Testis (tissue), 2 donors: Measurements from ENCODE around the gene GRM8.

Experiments used
- POLR2A ChIP-seq: fragments of 450-650 bp; IDR thresholded peaks from one replicate; pipeline ENCODE4 v1.6.1; 2017; ENCODE audit warnings: antibody characterized with exemption, mild to moderate bottlenecking, moderate library complexity
- TF ChIP-seq, protein P1 (sequence below), 3 experiments: fragments of 450-650 bp in 2 of 3; fragments of 200-600 bp in 1 of 3; sonication (generic) in 1 of 3; IDR thresholded peaks; one replicate each; pipeline ENCODE4 v1.5.1; 2016 to 2019; ENCODE audit warnings: antibody characterized with exemption in 3 of 3, mild to moderate bottlenecking in 2 of 3, moderate library complexity in 1 of 3

DNA sequence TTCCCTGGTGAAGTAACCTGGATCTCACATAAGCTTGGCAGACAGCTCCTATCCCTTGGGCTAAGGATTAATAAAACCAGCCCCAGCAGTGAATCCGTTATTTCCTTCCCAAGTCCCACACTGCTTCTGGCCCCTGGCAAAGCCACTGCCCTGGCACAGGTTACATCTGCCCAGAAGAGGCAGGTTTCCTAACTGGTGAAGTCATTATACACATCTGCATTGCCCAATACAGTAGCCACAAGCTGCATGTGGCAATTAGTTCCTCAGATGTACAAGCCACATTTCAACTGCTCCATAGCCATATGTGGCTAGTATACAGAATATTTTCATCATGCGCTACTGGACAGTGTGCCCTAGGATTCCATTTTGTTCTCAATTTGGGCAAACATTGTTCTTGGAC is 273.0 kb downstream of the GRM8 start:
- TF ChIP-seq, protein P1, sequence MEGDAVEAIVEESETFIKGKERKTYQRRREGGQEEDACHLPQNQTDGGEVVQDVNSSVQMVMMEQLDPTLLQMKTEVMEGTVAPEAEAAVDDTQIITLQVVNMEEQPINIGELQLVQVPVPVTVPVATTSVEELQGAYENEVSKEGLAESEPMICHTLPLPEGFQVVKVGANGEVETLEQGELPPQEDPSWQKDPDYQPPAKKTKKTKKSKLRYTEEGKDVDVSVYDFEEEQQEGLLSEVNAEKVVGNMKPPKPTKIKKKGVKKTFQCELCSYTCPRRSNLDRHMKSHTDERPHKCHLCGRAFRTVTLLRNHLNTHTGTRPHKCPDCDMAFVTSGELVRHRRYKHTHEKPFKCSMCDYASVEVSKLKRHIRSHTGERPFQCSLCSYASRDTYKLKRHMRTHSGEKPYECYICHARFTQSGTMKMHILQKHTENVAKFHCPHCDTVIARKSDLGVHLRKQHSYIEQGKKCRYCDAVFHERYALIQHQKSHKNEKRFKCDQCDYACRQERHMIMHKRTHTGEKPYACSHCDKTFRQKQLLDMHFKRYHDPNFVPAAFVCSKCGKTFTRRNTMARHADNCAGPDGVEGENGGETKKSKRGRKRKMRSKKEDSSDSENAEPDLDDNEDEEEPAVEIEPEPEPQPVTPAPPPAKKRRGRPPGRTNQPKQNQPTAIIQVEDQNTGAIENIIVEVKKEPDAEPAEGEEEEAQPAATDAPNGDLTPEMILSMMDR (IDR thresholded peaks at IDR 0.05): no peak
- no peak for TF ChIP-seq POLR2A
